AG04449 (cell line): Measurements from ENCODE around the gene HLA-DQA1.
A peak's percentile ranks its signal among the peaks of the same experiment; 100 is the strongest.

Experiments used
- CTCF ChIA-PET: fragments of 350-600 bp; formaldehyde crosslinking; extraction: SDS; loops from one replicate; lab custom pipeline; 2021; ENCODE audit warnings: antibody characterized with exemption; lab: Yijun Ruan, JAX
- POLR2A ChIA-PET: fragments of 400-600, 350-600 bp; formaldehyde crosslinking; extraction: SDS; loops from one replicate; lab custom pipeline; 2020; ENCODE audit warnings: antibody characterized with exemption, inconsistent platforms; lab: Yijun Ruan, JAX
- DNase-seq: peaks from one replicate; pipeline ENCODE4 v3.0.0-alpha.2; 2010; ENCODE audit warnings: low read depth, low spot score
- H3K4me3 ChIP-seq: 2 replicates; pipeline ENCODE4 v1.5.1; 2011; ENCODE audit warnings: low read depth, mild to moderate bottlenecking, control low read depth, low read length
- CTCF ChIP-seq: IDR thresholded peaks from one replicate; pipeline ENCODE4 v1.5.1; 2011; ENCODE audit warnings: mild to moderate bottlenecking, moderate library complexity, low read length, control low read depth, inconsistent platforms; ENCODE audit not compliant: insufficient read depth; ENCODE audit errors: missing control alignments

HLA-DQA1 gene

GRCh38 chr6:32609391-32609730 is 27.8 kb upstream of the HLA-DQA1 start:
- ChIA-PET POLR2A (no interaction called here), CTCF (no interaction called here)
- no peak overlapping the region for H3K4me3 ChIP-seq
- TF ChIP-seq CTCF = no peak
- no peak for DNase-seq

- TF ChIP-seq CTCF = no peak
- CTCF ChIA-PET = no interaction called here
- POLR2A ChIA-PET = no interaction called here
- no peak overlapping the region for H3K4me3 ChIP-seq
- peak; percentile 74 for DNase-seq
These were observed 27.2 kb upstream of the HLA-DQA1 start for GRCh38 chr6:32609731-32610640.

- ChIA-PET POLR2A (no interaction called here), CTCF (no interaction called here)
- TF ChIP-seq CTCF = no peak
- no peak for DNase-seq
- no peak overlapping the region for H3K4me3 ChIP-seq
These were observed 26.4 kb upstream of the HLA-DQA1 start for GRCh38 chr6:32610682-32611296.

- POLR2A ChIA-PET = no interaction called here
- TF ChIP-seq CTCF = no peak
- no peak for DNase-seq
- H3K4me3 ChIP-seq = no peak overlapping the region
- CTCF ChIA-PET = no interaction called here
These were observed 23.7 kb upstream of the HLA-DQA1 start for GRCh38 chr6:32613475-32613874.

- TF ChIP-seq CTCF = no peak
- ChIA-PET CTCF (no interaction called here), POLR2A (no interaction called here)
- DNase-seq = no peak
- no peak overlapping the region for H3K4me3 ChIP-seq
These were observed 22.7 kb upstream of the HLA-DQA1 start for GRCh38 chr6:32614366-32615081.
